ENCODE data around the gene PRKAR2A. TPM values are rescaled to one million over a fixed set of nuclear protein-coding genes. Genes with fewer than 3 reads are reported as not detected.
A peak's percentile ranks its signal among the peaks of the same experiment; 100 is the strongest.
"Not testable (repeated sequence)": the region's sequence is repeated elsewhere in the genome, so short reads cannot be mapped to it uniquely, and the experiment has no call there.

The PRKAR2A gene
- total RNA-seq, 1 donor from 2014 or later: 148 TPM

DNA sequence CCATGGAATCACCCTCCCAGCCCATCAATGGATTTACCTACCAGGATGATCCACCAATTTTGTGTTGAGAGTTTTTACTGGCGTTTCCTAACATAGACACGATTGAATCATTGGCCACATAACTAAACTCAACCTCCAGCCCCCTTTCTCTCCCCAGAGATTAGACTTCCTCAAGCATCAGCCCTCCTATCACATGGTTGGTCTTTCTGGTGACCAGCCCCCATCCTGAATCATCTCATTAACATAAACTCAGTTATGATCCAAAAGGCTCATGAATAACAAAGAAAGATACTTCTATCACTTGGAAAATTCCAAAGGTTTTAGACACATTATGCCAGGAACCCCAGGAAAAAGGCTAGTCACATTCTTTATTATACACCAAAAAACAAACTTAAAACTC lies 21.2 kb downstream of the PRKAR2A start:
- H3K36me3 ChIP-seq: no peaks in the 10 kb centered on the region
- H3K27me3 ChIP-seq: no peaks in the 10 kb centered on the region
- H3K9me3 ChIP-seq: no peaks in the 10 kb centered on the region
- H3K27ac ChIP-seq: peak overlapping the region; percentile 48 to 54
- intact Hi-C loops (cut with DNase I): no loop called here
- no peak overlapping the region for H3K4me3 ChIP-seq
- no peak for DNase-seq (ENCODE audit: low spot score in 2 of 2)
- TF ChIP-seq, protein P1, sequence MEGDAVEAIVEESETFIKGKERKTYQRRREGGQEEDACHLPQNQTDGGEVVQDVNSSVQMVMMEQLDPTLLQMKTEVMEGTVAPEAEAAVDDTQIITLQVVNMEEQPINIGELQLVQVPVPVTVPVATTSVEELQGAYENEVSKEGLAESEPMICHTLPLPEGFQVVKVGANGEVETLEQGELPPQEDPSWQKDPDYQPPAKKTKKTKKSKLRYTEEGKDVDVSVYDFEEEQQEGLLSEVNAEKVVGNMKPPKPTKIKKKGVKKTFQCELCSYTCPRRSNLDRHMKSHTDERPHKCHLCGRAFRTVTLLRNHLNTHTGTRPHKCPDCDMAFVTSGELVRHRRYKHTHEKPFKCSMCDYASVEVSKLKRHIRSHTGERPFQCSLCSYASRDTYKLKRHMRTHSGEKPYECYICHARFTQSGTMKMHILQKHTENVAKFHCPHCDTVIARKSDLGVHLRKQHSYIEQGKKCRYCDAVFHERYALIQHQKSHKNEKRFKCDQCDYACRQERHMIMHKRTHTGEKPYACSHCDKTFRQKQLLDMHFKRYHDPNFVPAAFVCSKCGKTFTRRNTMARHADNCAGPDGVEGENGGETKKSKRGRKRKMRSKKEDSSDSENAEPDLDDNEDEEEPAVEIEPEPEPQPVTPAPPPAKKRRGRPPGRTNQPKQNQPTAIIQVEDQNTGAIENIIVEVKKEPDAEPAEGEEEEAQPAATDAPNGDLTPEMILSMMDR (IDR thresholded peaks at IDR 0.05): no peak
- peaks cover 0 to 18% of the 10 kb centered on the region in 2 donors for H3K4me1 ChIP-seq

DNA sequence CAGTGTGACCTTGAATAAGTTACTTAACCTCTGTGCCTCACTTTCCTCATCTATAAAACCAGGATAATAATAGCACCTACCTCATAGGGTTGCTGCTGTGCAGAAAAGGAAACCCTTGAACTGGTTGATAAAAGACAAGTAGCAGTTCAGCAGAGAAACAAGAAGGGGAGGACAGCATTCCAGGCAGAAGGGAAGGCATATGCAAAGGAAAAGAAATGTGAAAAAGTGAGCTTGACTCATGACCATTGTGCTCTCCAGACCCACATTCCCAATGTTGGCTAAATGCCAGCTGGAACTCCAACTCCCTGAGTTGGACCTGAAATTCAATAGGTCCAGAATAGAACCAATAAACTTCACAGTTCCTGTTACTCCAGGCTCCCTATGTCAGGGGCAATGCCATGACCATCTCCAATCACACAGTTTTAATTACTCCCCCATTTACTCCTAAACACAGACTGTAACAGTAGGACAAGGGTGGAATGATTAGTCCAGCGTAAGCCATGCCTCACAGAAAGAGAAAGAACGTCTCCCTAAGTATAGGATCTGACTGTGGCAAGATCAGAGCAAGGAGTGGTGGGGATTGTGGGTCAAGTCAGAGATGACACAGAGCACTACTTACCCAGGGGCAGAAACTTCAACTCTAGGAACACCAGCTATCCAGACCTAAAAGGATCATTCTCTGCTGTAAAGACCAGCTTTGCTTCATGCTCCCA lies 26.9 kb downstream of the PRKAR2A start:
- Histone ChIP-seq H3K4me3 (no peak overlapping the region), H3K27ac (peak overlapping the region in 1 of 2 donors; percentile 30), H3K36me3 (peaks cover 0 to 3% of the 10 kb centered on the region in 2 donors), H3K27me3 (no peaks in the 10 kb centered on the region), H3K9me3 (no peaks in the 10 kb centered on the region), H3K4me1 (peaks cover 6 to 15% of the 10 kb centered on the region in 2 donors)
- intact Hi-C loops (cut with DNase I): no loop called here
- DNase-seq (ENCODE audit: low spot score in 2 of 2): no peak
- TF ChIP-seq, protein P1 (IDR thresholded peaks at IDR 0.05): no peak

DNA sequence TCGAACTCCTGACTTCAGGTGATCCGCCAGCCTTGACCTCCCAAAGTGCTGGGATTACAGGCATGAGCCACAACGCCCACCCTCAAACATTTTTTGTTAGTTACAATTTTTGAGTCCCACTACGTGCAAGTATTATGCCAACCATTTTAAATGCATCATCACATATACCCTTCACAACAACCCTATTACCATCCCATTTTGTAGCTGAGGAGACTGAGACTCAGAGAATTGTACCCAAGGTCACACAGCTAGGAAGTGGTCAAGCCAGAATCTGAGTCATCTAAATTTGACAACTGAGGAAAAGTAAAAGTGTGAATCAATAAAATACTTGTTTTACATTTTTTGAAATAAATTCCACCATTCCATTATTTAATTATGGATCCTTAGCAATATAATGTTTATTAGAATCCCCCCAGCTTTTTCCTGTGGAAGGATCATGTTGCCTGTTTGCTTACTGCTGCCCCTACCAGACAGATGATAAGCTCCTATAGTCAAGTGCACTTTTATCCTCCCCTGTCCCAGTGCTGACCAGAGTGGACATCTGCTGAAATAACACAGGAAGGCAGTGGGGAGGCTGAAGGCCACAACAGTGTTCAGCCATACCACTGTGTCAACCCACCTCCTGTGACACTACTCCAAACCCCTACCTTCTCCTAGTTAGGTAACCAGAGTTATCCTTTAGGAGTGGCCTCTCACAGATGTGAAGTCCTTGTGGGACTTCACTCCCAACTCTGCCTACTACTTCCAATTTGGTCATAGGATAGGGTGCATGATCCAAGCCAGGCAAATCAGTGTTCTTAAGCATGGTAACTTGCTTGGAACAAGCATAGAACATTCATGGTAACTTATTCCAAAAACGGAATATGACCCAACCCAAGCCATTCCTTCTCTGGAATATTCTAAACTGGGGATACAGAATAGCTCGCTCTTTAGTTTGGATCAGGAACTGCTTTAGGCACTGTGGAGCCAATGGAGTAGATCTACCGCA lies 28.1 kb downstream of the PRKAR2A start:
- no peak overlapping the region for H3K4me3 ChIP-seq
- no peaks in the 10 kb centered on the region for H3K9me3 ChIP-seq
- no peak for DNase-seq (ENCODE audit: low spot score in 2 of 2)
- intact Hi-C loops (cut with DNase I): no loop called here
- H3K4me1 ChIP-seq: peaks cover 6 to 15% of the 10 kb centered on the region in 2 donors
- H3K27me3 ChIP-seq: no peaks in the 10 kb centered on the region
- H3K27ac ChIP-seq: peak overlapping the region; percentile 7 to 36
- TF ChIP-seq, protein P1 (IDR thresholded peaks at IDR 0.05): no peak
- H3K36me3 ChIP-seq: peaks cover 0 to 3% of the 10 kb centered on the region in 2 donors

DNA sequence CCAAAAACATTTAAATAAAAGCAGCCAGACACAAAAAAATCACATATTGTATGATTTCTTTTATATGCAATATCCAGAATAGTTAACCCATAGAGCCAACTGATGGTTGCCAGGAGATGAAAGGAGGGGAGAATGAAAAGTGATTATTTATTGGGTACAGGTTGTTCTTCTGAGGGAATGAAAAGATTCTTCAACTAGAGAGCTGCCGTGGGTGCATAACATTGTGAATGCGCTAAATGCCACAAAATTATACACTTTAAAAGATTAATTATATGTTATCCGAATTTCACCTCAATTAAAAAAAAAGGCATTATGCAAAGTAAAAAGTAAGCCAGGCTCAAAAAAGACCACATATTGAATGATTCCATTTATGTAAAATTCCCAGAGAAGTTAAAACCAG lies 36.1 kb downstream of the PRKAR2A start:
- H3K27ac ChIP-seq: no peak overlapping the region
- no peaks in the 10 kb centered on the region for H3K27me3 ChIP-seq
- no peak overlapping the region for H3K4me3 ChIP-seq
- peaks cover 0 to 3% of the 10 kb centered on the region in 2 donors for H3K4me1 ChIP-seq
- DNase-seq (ENCODE audit: low spot score in 2 of 2): no peak
- intact Hi-C loops (cut with DNase I): loop anchor here (5.0 kb wide), 1 partner anchor 36 kb away; the partner anchor contains the start of gene PRKAR2A
- no peaks in the 10 kb centered on the region for H3K36me3 ChIP-seq
- TF ChIP-seq, protein P1 (IDR thresholded peaks at IDR 0.05): no peak
- H3K9me3 ChIP-seq: no peaks in the 10 kb centered on the region

DNA sequence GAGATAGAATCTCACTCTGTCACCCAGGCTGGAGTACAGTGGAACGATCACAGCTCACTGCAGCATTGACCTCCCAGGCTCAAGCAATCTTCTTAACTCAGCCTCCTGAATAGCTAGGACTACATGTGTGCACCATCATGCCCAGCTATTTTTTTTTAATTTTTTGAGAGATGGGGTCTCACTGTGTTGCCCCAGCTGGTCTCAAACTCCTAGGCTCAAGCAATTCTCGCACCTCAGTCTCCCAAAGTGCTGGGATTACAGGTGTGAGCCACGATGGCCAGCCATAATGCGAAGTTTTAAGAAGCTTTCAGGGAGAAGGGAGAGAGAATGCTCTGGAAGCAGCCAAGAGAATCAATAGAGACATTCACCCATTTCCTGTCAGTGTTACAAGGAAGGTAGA lies 42.7 kb downstream of the PRKAR2A start:
- TF ChIP-seq, protein P1 (IDR thresholded peaks at IDR 0.05): no peak

DNA sequence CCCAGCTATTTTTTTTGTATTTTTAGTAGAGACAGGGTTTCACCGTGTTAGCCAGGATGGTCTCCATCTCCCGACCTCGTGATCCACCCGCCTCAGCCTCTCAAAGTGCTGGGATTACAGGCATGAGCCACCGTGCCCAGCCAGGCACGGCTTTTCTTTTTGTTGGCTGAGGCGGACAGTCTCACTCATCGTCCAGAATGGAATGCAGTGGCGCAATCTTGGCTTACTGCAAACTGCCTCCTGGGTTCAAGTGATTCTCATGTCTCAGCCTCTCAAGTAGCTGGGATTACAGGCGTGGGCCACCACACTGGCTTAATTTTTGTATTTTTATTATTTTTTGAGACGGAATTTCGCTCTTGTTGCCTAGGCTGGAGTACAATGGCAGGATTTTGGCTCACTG lies 46.8 kb downstream of the PRKAR2A start:
- H3K9me3 ChIP-seq; H3K27ac ChIP-seq; H3K36me3 ChIP-seq; H3K4me3 ChIP-seq; H3K27me3 ChIP-seq; H3K4me1 ChIP-seq; intact Hi-C loops (cut with DNase I); DNase-seq (ENCODE audit: low spot score in 2 of 2): not testable (repeated sequence)

More for the DNA sequence above, 42.7 kb downstream of the PRKAR2A start:
- Histone ChIP-seq H3K27me3 (no peaks in the 10 kb centered on the region), H3K27ac (no peak overlapping the region), H3K9me3 (no peaks in the 10 kb centered on the region), H3K36me3 (peaks cover 2 to 6% of the 10 kb centered on the region in 2 donors), H3K4me3 (no peak overlapping the region), H3K4me1 (no peaks in the 10 kb centered on the region)
- no peak for DNase-seq (ENCODE audit: low spot score in 2 of 2)
- intact Hi-C loops (cut with DNase I): no loop called here

All from ascending aorta (tissue), 2 donors.